Measurements from ENCODE around the gene SDC4.
A peak's percentile ranks its signal among the peaks of the same experiment; 100 is the strongest.
"Not testable (repeated sequence)": the region's sequence is repeated elsewhere in the genome, so short reads cannot be mapped to it uniquely, and the experiment has no call there.

SDC4 gene

DNA sequence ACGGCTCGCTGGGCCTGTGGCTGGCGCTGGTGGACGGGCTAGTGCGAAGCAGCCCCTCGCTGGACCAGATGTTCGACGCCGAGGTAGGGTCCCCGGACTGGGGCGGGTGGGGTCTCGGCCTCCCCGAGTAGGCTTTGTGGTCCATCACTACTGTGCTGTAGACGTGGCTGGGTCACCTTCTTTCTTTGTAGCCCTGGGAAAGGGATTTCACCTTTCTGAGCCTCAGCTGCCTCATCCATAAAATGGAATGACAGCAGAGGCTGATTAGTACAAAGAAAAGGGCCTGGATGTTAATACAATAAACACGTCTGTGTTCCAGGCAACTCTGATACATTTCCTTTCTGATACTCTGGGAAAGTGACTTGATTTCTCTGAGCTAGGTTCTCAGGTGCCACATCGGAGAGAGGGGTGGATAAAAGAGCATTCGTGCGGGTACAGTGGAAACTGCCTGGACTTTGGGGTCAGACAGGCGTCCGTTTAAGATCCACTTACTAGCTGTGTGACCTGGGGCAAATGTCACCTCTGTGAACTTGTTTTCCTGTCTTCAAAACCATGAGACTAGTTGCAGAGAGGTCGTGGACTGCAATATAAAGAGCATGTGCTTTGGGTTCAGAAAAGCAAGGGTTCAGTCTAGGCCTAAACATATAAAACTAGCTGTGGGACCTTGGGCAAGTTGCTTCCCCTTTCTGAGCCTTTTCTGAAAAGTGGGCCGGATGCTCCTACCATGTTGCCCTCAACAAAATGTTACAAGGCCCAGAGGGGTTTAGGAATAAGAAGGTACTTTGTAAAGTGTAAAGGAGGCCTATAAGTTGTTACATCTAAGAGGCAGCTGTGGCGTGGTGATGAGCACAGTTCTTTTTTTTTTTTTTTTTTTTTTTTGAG lies 15.6 kb upstream of the SDC4 start:
- DNase-seq (ENCODE audit: low spot score): no peak

DNA sequence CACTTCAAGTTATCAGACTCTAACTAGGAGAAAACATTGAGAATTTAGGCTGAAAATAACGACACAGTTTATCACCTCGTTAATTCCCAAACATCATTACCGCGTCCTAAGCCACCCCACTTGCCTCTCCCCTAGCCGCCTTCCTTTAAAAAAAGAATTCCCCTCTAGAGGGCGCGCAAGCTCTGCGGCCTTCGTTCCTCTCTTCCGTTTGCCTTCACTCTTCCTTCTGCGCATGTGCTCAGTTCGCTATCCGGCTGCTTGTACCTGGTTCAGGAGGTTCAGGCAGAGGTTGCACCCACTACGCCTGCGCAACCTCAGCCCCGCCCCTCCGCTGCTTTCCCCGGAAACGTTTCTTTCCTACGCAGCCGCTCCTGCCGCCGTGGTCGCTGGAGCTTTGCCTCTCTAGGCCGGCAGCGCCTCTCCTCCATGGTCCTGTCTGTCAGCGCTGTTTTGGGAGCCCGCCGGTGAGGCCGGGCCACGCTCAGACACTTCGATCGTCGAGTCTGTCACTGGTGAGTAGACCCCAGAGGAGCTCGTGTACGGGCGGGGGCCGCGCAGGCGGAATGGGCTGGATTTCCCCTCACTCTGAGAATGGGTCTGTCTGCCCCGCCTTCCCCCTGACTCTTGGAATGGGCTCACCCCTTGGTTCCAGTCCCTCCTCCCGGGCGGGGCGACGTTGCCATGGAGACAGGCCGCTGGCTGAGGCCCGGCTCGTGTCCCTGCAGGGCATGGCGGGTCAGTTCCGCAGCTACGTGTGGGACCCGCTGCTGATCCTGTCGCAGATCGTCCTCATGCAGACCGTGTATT lies 14.8 kb upstream of the SDC4 start, which contains the start of gene SYS1:
TSS of gene SYS1 (plus strand) at position 353 of the 807 bp plus-strand sequence. CDS start at position 729, 376 bp downstream.
- DNase-seq (ENCODE audit: low spot score): peak; percentile 97

DNA sequence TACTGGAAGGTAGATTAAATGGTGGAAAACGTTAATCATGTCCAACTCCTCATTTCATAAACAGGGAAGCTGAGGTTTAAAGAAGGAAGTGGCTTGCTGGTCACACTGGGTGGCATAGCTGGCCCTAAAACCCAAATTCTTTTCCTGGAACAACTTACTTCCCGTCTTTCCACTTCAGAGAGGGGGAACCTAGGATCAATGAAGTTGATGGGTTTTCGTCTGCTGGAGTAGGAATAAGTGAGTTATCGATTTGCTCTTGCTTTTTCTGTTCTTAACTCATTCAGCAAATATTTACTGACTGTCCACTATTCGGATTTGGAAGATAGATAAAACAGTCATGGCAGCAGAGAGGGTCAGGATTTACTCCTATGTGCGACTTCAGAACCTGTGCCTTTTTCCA lies 13.6 kb upstream of the SDC4 start:
- DNase-seq (ENCODE audit: low spot score): no peak

DNA sequence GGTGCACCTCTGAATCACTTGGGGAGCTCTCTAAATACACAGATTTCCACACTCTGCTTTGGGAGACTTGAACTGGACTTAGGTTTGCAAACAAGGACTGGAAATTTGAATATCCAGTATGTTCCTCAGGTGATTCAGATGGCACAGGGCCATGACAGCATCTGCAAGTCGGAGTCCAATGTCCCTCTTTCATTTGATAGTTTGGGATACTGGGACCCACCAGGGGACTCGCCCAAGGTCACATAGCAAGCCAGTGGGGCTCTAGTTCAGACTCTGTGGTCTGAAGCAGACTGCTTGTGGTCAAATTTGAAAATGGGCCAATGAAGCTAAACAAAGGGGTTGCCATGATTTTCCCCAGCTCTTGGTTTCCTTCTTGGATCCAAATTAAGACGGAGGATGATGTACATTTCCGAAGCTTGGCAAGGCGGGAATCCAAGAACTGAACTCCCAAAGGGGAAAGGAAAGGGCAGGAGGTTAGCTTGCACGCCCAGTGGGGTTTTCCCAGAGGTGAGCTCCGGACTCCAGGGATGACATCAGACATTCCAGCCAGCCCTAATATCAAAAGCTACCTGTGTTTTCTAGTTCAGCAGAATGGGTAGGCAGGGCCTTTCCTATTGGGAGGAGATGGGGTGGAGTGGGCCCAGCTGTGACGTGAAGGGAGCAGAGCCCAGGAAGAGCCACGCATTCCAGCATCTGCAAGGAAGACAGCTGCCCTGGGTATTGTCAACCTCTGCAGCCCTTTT lies 11.4 kb upstream of the SDC4 start:
- DNase-seq (ENCODE audit: low spot score): no peak

DNA sequence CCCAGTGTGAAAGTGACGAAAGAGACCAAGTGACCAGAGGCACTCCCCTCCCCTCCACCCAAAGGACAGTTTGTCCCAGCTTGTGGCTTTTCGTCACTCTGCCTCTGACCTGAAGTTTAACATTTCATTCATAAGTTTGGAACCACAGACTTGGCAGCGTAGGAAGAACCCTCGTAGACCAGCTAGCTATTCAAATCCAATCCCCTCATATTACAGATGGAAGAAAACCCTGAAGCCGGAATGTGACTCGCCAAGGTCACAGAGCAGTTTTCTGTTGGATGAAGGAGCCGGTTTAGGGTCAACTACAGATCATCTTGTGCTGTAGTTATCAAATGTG lies 10.8 kb upstream of the SDC4 start:
- DNase-seq (ENCODE audit: low spot score): no peak

DNA sequence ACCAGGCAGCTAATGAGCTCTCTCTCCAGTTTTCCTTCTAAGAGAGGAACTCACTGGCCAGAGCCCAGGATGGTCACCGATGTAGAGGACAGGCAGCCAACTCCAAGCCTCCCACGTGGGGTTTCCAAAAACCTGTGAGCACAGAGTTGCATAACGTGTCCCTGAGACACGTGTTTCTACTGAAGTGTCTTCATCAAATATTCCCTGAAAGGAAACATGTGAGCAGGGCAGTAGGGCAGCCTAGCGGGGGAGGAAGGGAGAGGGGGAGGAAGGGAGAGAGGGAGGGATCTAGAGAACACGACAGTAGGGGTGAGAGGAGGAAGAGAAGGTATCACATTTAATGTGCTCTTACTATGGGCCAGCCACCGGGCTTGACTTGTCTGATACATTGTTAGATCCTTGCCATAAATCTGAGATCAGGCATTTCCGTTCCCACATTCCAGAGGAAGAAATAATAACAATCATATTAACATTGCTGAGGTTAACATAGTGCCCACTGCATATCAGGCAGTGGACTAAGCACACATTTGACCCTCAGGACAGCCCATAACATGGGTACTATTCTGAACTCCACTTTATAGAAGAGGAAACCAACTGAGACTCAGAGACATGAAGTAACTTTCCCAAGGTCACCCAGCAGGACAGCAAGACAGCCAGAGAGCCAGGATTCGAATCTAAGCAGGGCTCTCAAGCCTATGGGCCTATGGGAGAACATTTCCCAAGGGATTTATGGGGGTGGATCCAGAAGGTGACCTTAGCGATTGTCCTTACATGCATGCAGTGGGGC lies 10.3 kb upstream of the SDC4 start:
- no peak for DNase-seq (ENCODE audit: low spot score)

DNA sequence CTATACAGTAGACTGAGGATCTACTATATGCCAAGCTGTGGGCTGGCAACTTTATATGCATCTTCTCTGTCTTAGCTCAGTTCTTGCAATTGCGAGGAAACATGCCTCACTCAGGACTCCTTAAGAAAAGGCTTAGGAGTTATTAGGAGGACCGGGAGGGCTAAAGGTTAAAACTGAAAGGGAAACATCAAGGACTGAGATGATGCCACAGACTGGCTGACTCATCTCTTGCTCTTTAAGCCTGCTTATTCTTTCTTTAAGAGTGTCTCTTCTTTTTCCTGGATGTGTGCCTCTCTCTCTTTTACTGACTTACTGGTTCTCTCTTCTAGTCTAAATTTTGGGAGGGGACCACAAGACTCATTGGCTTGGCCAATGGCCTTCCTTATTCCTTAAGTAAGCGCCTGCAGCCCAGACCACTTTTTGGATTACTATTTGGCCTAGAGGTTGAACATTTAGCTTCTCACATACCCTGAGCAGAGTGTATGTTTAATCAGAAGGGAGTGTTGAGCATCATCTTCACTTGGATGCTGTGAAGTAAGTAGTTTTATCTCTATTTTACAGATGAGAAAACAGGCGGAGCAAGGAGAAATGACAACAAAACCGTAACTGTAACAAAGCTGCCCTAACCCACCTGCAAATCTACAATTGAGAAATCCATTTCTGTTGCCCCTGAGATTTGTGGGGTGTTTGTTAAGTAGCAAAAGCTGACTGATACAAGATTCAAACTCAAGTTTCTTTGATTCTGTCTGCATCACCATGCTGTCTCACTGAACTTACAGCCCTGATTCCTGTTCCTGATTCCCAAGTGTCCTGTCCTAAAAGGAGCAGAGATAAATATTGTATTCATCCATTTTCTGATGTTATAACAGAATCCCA lies 7.2 kb upstream of the SDC4 start:
- peak; percentile 62 for DNase-seq (ENCODE audit: low spot score)

DNA sequence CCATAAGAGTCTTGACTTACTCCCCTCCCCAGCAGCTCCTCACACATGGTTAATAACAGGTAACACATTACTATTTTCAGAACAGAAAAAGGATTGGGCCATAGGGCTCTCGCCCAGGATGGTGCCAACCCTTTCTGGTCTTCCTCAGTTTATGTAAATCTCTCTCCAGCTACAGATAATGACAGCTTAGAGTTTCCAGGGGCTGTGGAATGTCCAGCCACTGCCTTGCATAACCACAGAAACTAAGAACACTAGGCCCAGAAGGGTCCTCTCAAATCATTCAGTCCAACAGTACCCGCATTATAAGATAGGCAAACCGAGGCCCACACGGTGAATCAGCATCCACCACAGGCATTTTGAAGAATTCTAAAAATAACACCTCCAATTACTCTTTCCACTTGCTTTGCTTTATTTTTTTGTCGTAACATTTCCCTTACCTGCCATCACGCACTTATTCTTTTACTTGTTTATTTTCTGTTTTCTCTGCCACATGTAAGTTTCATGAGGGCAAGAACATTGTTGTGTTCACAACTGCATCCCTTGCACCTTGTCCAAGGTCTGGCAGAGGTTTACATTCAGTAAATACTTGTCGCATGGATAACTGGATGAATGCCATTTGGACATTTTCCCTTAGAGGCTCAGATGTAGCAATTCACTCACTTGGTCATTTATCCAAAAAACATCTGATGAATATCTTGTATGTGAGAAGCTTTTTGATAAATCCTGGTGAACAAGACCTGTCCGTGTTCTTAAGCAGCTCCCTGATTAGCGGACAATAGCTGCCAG lies 6.4 kb upstream of the SDC4 start:
- no peak for DNase-seq (ENCODE audit: low spot score)

DNA sequence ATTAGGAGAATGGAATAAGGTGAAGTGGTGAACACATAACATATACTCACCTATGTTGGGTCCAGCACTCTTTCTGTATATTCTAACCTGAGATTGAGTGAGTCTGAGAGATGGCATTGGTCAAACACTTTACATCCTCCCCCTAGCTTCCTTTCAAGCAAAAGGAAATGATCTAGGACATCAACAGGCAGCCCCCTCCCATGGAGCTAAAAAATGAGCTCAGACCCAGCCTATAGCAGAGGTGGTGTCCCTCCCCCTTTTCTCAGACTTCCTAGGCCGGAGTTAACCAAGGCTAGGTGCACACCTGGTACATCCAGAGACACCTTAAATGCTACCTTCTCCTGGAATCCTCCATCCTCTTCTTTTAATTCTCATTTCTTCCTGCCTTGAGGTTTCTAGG lies 5.5 kb upstream of the SDC4 start:
- DNase-seq (ENCODE audit: low spot score): no peak

DNA sequence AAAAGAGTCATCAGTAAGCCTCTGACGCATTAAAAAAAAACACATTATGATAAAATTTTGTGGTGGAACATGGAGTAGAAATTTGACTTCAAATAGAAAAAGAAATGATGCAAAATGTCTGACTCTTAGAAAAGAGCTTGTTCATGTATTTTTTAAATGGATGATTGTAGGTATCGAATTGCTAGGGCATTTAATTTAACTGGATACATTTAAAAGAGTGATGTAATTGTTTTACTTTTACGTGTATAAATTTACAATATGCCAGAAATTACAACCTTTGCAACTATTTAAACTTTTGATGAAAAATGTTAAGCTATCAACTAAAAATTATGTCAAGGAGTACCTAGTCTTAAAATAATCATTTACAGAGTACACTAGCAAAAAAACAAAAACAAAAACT lies 4.5 kb upstream of the SDC4 start:
- no peak for DNase-seq (ENCODE audit: low spot score)

DNA sequence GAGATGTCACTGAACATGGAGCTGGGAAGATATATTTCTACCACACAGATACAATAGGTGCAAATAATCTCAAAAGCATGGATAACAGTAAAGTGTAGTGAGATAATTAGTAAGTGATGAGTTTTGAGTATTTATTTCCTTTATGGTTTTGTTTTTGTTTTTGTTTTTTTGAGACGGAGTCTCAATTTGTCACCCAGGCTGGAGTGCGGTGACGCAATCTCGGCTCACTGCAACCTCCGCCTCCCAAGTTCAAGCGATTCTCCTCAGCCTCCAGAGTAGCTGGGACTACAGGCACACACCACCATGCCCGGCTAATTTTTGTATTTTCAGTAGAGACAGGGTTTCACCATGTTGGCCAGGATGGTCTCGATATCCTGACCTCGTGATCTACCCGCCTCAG lies 2.6 kb upstream of the SDC4 start:
- DNase-seq (ENCODE audit: low spot score): not testable (repeated sequence)

DNA sequence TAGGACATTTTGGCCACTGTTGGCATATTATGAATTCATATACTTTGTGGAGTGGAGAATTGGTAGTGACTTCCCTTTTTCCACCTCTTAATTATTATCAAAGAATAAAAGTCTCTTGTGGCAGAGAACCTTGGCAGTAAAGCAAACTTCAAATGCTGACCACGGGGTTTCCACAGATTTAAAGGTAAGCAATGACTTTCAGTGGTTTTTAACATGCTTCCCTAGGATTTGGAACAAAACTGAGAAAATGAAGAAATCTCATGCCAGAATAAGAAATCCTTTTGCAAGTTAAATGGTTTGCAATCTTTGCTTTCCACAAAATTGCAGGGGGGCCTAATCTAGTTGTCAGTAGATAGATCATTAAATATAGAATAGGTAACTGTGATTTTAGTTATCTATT lies 2.0 kb upstream of the SDC4 start:
- no peak for DNase-seq (ENCODE audit: low spot score)

DNA sequence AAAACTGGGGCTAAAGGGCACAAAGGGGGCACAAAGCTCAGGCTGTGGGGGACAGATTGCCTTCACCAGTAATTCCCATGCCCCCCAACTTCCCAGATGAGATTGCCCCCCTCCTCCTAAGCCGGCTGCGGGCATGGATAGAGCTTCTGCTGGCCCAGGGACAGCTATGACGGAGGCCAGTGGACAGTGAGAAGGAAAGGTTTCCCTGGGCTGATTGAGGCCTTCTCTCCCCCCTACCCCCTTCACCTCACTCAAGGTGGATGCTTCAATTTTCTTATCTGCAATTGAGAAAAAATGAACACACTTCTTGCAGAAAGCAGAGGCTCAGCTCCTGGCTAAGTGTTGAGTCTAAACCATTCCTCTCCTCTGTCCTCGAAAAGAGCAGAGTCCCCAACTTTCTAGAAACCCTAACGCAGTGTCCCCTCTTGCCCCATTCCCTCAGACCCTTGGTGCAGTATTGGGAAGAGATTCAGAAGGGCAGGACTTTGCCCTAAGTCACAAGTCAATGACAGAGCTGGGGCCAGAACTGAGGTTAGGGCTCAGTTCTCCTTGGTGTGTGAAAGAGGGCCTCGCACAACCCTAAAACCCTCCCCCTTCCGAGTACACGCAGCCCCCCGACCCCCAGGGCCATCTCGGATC lies 808 bp downstream of the SDC4 start:
- DNase-seq (ENCODE audit: low spot score): no peak

DNA sequence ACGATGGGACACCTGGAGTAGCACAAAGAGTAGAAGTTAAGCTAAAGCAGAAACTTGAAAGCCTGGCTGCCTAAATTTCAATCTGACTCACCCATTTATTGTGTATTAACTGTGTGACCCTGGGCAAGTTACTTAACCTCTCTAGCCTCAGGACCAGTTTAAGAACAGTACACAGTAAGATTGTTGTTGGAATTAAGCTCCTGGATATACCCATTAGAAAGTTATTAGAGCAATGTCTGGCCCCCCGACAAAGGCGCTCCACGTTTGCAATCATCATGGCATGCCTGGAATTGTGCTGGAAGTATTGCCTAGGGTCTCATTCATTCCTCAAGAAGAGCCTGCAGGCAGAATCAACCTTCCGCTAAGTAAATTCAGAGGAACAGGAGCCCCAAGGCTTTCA lies 1.4 kb downstream of the SDC4 start:
- no peak for DNase-seq (ENCODE audit: low spot score)

DNA sequence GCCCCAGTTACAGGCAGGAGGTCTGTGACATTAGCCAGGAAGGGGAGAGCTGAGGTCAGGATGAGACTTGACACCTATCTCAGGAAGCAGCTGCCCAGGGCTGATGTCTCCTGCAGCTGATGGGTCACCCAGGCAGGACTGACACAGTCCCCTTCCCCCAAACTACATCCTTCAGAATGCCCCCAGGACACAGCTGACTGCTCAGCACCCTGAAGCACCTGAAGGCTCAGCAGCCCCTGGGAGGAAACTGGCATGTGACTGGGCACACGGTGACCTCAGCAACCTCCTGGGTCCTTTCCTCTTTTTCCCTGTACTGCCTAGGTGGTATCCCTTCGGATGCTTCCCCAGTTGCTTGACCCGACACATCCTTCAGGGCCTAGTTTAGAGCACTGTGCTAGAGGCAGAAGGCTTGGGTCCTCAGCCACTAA lies 1.9 kb downstream of the SDC4 start:
- no peak for DNase-seq (ENCODE audit: low spot score)

DNA sequence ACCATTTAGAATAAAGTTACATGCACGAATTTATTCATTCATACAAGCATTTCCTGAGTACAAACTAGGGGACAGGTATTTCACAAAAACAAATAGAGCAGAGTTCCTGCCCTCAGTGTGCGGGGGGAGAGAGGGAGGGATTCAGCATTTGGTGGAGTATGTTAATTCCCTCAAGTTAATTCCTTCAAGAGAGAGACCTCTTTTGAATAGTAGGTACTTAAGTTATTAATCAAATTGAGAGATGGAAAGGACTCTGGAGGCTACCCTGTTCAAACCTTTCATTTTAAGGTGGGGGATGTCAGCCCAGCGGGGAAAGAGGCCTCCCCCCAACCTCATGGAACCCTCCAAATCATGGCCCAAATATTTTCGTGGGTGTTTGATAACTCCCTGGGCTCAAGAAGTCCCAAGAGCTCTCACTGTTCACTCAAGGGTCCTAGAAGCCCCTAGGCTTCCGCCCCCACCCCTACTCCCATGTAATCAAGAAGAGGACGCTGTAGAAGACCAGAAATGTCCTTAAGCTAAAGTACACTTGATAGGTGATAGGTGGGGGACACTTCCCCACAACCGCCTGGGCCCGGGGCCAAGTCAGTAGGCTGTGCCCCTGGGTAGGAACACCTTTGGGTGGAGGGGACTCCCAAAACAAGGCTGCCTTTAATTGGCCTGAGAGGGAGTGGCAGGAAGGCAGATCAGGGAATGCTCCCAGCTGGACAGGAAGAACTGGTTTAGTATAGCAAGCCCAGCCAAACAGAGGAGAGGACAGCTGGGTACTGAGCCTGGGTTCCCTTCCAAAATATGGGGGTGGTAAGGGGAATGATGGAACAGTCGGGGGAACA lies 2.9 kb downstream of the SDC4 start:
- DNase-seq (ENCODE audit: low spot score): no peak

DNA sequence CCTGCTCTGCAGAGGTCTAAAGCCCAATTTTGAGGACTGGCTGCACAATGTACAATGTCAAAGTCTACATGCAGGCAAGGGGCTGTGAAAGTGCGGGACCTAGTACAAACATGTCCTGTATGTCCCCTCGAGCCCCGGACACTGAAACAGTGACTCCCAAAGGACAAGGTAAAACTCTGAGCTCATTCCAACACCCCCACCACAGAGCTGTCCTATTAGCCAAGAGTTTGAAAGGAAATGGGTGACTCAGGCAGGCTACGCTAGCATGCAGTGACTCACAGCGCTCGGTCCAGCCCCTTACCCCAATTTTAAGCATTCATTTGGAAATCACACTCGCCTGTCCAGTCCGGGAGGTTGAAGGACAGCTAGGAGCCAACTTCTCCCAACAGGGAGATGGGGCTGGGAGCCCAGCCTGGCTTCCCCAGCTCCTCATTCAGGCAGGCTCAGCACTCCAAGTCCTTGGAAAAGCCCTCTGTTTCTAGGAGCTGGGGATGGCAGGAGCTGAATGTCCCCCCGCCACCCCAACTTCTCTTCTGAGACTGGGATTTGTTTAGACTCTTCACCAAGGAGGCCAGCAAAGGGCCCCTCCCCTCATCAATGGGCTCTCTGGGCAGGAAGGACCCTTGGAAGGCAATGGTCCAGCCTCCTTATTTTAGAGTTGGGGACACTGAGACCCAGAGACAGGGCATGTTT lies 3.9 kb downstream of the SDC4 start:
- DNase-seq (ENCODE audit: low spot score): peak; percentile 81
